SJSA1 (cell line): ENCODE results near the gene MSRB1. TPM values are rescaled to one million over a fixed set of nuclear protein-coding genes. Genes with fewer than 3 reads are reported as not detected.

Experiments
- DNase-seq, 2 experiments: peaks; one replicate each; pipeline ENCODE4 v3.0.0-alpha.2; 2015 to 2020; ENCODE audit warnings: low spot score in 2 of 2, low read depth in 1 of 2
- H3K27ac ChIP-seq: fragments of 250-450 bp; sonication (Bioruptor Pico); 2 replicates; pipeline ENCODE4 v1.5.1; 2020; ENCODE audit warnings: mild to moderate bottlenecking, moderate library complexity
- H3K27me3 ChIP-seq: fragments of 250-450 bp; sonication (Bioruptor Pico); replicated peaks from 2 replicates; pipeline ENCODE4 v1.5.1; 2020; ENCODE audit warnings: mild to moderate bottlenecking, moderate library complexity
- H3K36me3 ChIP-seq: fragments of 250-450 bp; sonication (Bioruptor Pico); 2 replicates; pipeline ENCODE4 v1.5.1; 2020; ENCODE audit warnings: mild to moderate bottlenecking
- H3K4me1 ChIP-seq: fragments of 250-450 bp; sonication (Bioruptor Pico); replicated peaks from 2 replicates; pipeline ENCODE4 v1.6.1; 2021; ENCODE audit warnings: mild to moderate bottlenecking
- H3K4me3 ChIP-seq: fragments of 250-450 bp; sonication (Bioruptor Pico); 2 replicates; pipeline ENCODE4 v1.5.1; 2020; ENCODE audit warnings: mild to moderate bottlenecking
- H3K9me3 ChIP-seq: fragments of 250-450 bp; sonication (Bioruptor Pico); replicated peaks from 2 replicates; pipeline ENCODE4 v1.5.1; 2020; ENCODE audit warnings: mild to moderate bottlenecking
- total RNA-seq: library from RNA; depleted of rRNA; stranded (reverse); fragments of >200 nt; shearing (Covaris generic); gene quantifications from 2 replicates; pipeline ENCODE4 v1.2.3, GENCODE V29; 2014

Gene MSRB1
- total RNA-seq, 1 experiment from 2014 or later = 21.3 TPM

DNA sequence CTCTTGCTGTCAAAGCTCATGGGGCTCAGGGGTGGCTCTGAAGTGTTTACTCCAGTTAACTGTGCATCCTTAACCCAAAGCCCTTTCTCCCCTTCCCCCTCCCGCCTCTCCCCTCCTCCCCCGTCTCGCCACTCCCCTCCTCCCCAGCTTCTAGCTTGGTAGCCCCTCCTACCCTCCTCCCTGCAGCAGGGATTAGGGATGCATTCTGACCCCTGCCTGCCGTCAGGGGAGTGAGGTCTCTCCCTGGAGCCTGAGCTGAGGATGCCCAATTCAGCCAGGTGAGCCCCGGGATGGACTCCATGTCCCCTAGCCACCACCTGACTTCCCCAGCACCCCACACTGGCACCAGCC, 26.4 kb downstream of the MSRB1 start:
- Histone ChIP-seq H3K27me3 (peaks cover 79% of the 10 kb centered on the region), H3K9me3 (no peaks in the 10 kb centered on the region), H3K4me1 (no peaks in the 10 kb centered on the region), H3K36me3 (no peaks in the 10 kb centered on the region), H3K4me3 (no peak overlapping the region), H3K27ac (no peak overlapping the region)
- DNase-seq = no peak

DNA sequence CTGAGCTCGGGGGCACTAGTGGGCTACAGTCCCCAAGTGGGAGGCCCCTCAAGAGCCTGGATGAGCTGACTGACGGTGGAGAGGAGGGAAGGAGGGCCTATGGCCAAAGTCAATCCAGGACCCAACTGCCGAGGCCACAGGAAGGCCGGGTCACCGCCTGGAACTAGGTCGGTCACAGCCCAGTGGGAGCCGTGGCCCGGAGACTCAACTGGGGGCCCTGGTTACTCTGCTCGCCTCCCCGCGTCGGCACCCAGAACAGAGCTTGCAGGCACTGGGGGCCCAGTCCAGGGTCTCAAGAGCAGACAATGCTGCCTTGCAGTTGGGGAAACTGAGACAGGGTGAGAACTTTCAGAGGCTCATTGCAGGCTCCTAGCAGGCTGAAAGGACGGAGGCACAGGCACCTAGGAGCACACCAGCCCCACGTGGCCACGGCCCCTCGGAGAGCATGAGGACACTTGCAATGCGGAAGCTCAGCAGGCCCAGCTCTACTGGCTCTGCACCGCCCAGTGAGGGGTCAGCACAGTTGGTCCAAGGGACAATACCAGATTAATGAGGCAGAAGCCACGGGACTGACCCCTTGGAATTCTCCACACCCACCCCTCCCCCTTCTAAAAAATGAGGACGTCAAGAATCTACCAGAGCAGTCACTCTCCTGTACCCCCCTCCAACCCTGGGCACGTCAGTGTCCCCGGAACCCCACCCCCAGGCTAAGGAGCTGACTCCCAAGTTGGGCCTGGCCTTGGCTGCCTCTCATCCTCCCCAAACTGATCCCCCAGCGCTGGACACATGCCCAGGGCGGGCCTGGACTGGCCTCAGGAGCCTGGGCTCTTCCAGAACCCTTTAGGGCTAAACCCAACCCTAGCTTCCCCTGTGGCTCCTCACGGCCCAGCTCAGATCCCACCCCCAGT, 27.0 kb downstream of the MSRB1 start:
- peaks cover 73% of the 10 kb centered on the region for H3K27me3 ChIP-seq
- no peaks in the 10 kb centered on the region for H3K4me1 ChIP-seq
- DNase-seq = no peak
- no peaks in the 10 kb centered on the region for H3K36me3 ChIP-seq
- no peak overlapping the region for H3K27ac ChIP-seq
- no peak overlapping the region for H3K4me3 ChIP-seq
- H3K9me3 ChIP-seq = no peaks in the 10 kb centered on the region

GRCh38 chr16:1914988-1915387, 28.0 kb downstream of the MSRB1 start:
- H3K27me3 ChIP-seq = peaks cover 66% of the 10 kb centered on the region
- no peaks in the 10 kb centered on the region for H3K4me1 ChIP-seq

DNA sequence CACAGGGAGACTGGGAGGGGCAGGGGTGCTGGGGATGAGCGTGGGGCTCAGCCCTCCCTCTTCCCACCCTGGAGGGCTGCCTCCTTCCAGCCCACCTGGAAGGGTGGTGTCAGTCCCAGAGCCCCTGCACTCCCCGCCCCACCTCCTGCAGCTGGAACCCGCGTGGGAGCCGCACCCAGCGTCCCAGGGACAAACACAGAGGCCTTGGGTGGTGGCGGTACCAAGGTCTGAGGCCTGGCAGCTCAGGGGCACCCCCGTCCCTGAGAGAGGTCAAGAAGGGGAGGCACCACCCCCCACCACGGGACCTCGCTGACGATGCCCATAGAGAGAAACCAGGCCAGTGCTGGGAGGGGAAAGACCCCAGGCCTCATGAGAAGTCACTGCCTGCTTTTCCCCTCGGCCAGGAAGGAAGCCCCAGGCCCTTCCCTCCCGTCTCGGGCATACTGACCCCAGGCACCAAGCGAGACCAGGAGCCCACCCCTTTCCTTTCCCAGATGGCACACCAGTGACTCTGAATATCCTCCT, 28.9 kb downstream of the MSRB1 start:
- H3K27me3 ChIP-seq = peaks cover 64% of the 10 kb centered on the region
- H3K27ac ChIP-seq = no peak overlapping the region
- H3K9me3 ChIP-seq = no peaks in the 10 kb centered on the region
- DNase-seq = peak in 1 of 2 experiments; percentile 43
- H3K4me1 ChIP-seq = no peaks in the 10 kb centered on the region
- H3K36me3 ChIP-seq = no peaks in the 10 kb centered on the region
- H3K4me3 ChIP-seq = no peak overlapping the region

More at GRCh38 chr16:1914988-1915387, 28.0 kb downstream of the MSRB1 start:
- no peak overlapping the region for H3K27ac ChIP-seq
- no peak for DNase-seq
- H3K4me3 ChIP-seq = no peak overlapping the region
- no peaks in the 10 kb centered on the region for H3K9me3 ChIP-seq
- no peaks in the 10 kb centered on the region for H3K36me3 ChIP-seq

DNA sequence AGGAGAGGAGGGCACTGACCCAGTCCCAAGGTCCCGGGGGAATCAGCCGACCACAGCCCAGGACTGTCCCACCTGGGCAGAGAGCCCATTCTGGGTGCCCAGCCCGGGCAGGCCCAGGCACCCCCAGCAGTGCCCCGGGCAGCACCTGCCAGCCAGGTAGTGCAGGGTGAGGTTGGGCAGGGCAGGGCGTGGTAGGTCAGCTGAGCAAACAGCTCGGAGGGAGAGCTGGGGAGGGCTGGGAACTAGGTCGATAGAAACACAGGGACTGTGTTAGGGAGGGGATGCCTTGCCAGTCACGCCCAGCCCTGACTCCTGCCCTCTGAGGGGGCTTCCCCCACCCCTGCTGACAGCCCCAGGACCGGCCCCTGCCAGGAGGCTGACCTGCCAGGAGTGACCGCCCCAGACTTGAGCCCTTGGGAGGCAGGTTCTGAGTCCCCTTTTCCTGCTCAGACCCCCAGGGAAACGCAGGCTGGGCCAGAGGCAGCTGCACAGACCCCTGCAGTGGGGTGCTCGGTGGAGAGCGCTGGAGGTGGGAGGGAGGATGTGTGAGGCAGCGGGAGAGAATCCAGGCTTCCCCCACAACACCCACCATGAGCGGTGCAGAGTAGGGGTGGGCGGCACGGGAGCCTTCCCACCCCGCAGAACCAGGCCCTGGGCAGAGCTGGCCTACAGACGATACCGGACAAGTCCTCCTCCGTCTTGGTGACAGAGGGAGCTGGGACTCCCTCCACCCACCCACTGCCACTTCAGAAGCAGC, 29.5 kb downstream of the MSRB1 start:
- no peak overlapping the region for H3K4me3 ChIP-seq
- DNase-seq = no peak
- no peaks in the 10 kb centered on the region for H3K9me3 ChIP-seq
- no peak overlapping the region for H3K27ac ChIP-seq
- no peaks in the 10 kb centered on the region for H3K36me3 ChIP-seq
- H3K27me3 ChIP-seq = peaks cover 60% of the 10 kb centered on the region
- H3K4me1 ChIP-seq = no peaks in the 10 kb centered on the region

DNA sequence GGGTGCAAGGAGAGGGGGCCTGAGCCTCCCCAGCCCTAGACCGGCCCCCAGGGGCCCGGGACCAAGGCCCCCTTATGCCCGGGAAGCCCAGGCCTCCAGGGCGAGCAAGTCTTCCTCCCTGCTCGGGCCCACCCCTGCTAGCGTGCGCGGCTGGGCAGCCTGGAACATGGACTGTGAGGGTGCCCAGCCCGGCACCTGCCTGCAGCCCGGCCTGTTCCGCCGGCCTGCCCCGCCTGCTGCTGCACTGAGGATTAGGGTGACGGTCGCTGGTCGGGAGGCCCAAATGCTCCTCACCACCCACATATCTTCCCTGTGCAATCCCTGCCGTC, 30.8 kb downstream of the MSRB1 start:
- Histone ChIP-seq H3K9me3 (no peaks in the 10 kb centered on the region), H3K4me1 (no peaks in the 10 kb centered on the region), H3K36me3 (no peaks in the 10 kb centered on the region), H3K4me3 (no peak overlapping the region), H3K27ac (no peak overlapping the region), H3K27me3 (peaks cover 63% of the 10 kb centered on the region)
- no peak for DNase-seq

DNA sequence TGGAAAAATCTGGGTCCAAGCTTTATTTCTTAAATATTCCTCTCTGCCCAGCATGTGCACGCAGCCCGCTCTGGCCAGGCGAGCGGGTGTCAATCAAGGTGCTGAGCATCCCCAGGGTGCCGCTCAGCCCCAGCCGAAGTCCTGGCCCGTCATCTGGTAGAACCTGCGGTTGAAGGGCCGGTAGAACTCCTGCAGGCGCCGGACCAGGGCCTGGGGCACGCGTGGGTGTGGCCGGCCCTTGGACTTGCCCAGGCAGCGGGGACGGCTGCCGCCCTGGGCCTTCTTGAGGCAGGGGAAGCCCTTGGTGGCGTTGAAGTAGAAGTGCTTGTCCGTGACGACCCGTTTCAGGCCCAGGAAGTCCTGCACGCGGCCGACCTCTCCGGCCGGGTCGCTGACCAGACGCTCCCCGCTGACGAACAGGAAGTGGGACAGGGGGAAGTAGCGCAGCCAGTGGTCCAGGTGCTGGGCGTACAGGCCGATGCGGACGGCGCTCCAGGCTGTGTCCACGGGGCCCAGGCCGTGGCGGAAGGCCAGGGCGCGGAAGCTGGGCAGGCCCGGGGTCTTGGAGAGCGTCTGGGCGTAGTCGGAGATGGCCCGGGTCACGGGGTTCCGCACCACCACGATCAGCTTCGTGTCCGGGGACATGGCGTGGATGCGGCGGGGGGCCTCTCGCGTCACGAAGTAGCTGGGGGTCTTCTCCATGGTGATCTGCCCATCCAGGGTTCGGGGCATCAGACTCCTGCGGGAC, 31.4 kb downstream of the MSRB1 start:
- Histone ChIP-seq H3K9me3 (no peaks in the 10 kb centered on the region), H3K27me3 (peaks cover 63% of the 10 kb centered on the region), H3K27ac (no peak overlapping the region), H3K36me3 (no peaks in the 10 kb centered on the region), H3K4me3 (no peak overlapping the region), H3K4me1 (no peaks in the 10 kb centered on the region)
- no peak for DNase-seq

DNA sequence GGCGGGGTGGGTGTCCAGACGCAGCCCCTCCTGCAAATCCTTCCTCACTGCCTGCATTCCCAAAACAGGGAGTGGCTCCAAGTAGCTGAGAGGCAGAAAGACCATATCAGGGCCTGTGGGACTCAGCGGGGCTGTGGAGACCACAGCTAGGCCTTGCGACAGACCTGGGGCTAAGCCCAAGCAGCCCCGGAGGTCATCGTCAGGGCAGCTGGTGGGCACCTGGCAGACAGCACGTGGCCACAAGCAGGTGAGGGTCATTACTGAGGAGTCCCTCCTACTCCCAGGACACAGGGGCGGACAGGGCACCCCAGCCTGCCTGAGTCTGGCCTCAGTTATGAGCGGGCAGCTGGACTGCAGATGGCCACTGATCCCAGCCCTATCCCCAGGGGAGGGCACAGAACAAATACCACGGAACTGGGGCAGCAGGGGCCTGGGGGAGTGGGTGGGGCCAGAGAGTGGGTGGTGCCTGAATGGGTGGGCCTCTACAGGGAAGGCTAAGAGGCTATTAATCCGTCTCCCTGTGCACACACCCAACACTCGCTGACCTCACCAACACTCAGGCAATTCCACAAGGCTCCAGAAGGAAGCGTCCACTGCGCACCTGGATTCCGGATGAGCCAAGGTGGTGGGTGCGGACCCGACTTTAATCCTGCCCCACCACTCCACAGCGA, 33.3 kb downstream of the MSRB1 start:
- H3K4me1 ChIP-seq = no peaks in the 10 kb centered on the region
- no peaks in the 10 kb centered on the region for H3K36me3 ChIP-seq
- peaks cover 67% of the 10 kb centered on the region for H3K27me3 ChIP-seq
- H3K4me3 ChIP-seq = no peak overlapping the region
- no peak for DNase-seq
- H3K27ac ChIP-seq = no peak overlapping the region
- H3K9me3 ChIP-seq = no peaks in the 10 kb centered on the region

- no peaks in the 10 kb centered on the region for H3K9me3 ChIP-seq
- no peak overlapping the region for H3K27ac ChIP-seq
- H3K27me3 ChIP-seq = peaks cover 67% of the 10 kb centered on the region
- DNase-seq = peak in 1 of 2 experiments; percentile 42
- H3K4me3 ChIP-seq = no peak overlapping the region
- H3K36me3 ChIP-seq = no peaks in the 10 kb centered on the region
- no peaks in the 10 kb centered on the region for H3K4me1 ChIP-seq
Observed at GRCh38 chr16:1908983-1909382, 34.0 kb downstream of the MSRB1 start.

DNA sequence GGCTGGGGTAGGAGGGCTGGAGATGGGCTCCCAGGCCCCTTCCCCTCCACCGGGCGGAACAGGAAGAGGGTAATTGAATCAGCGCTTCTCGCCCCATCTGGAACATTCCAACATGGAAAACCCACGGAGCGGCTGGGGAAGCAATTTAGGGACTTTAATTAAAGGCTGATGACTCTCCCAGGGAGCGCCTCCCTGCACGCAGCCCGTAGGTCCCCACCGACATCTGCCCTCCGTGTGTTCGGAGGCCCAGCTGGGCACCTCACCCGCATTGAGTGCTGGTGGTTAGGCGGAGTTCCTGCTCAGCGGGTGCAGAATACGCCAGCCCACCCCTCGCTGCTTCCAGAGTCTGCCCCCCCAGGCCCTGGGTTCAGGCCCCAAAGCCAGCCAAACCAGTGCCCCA, 34.8 kb downstream of the MSRB1 start:
- no peak for DNase-seq
- H3K4me3 ChIP-seq = no peak overlapping the region
- H3K27me3 ChIP-seq = peaks cover 67% of the 10 kb centered on the region
- H3K27ac ChIP-seq = no peak overlapping the region
- H3K9me3 ChIP-seq = no peaks in the 10 kb centered on the region
- H3K36me3 ChIP-seq = no peaks in the 10 kb centered on the region
- H3K4me1 ChIP-seq = no peaks in the 10 kb centered on the region

GRCh38 chr16:1907226-1907860, 35.7 kb downstream of the MSRB1 start:
- no peak for DNase-seq
- Histone ChIP-seq H3K4me1 (no peaks in the 10 kb centered on the region), H3K27me3 (peaks cover 65% of the 10 kb centered on the region), H3K9me3 (no peaks in the 10 kb centered on the region), H3K36me3 (no peaks in the 10 kb centered on the region), H3K27ac (no peak overlapping the region), H3K4me3 (no peak overlapping the region)

DNA sequence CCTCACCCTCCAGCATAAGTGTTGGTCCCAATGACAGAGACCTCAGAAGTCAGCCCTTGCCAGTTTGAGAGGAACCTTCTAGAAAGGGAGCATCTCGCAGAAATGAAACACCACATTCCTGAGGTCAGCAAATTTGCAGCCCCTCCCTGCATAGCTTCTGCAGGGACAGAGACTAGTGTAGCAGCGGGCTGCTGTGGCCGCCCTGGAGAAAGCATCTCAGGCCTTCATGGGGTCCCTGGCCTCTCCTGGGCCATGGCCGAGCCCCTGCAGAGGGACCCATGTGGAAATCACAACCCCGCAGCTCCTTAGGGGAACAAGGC, 36.2 kb downstream of the MSRB1 start:
- Histone ChIP-seq H3K4me3 (no peak overlapping the region), H3K27ac (no peak overlapping the region), H3K9me3 (no peaks in the 10 kb centered on the region), H3K27me3 (peaks cover 62% of the 10 kb centered on the region), H3K36me3 (no peaks in the 10 kb centered on the region), H3K4me1 (no peaks in the 10 kb centered on the region)
- DNase-seq = no peak
